SH-SY5Y (cell line): ENCODE data around the gene TTC21B.

Experiments
- GATA2 ChIP-seq: IDR thresholded peaks from 2 replicates; pipeline ENCODE4 v1.6.1; 2011; ENCODE audit warnings: mild to moderate bottlenecking, low read depth, low read length
- GATA3 ChIP-seq: IDR thresholded peaks from 2 replicates; pipeline ENCODE4 v1.6.1; 2011; ENCODE audit warnings: low read depth, mild to moderate bottlenecking, low read length, moderate library complexity

TTC21B gene

DNA sequence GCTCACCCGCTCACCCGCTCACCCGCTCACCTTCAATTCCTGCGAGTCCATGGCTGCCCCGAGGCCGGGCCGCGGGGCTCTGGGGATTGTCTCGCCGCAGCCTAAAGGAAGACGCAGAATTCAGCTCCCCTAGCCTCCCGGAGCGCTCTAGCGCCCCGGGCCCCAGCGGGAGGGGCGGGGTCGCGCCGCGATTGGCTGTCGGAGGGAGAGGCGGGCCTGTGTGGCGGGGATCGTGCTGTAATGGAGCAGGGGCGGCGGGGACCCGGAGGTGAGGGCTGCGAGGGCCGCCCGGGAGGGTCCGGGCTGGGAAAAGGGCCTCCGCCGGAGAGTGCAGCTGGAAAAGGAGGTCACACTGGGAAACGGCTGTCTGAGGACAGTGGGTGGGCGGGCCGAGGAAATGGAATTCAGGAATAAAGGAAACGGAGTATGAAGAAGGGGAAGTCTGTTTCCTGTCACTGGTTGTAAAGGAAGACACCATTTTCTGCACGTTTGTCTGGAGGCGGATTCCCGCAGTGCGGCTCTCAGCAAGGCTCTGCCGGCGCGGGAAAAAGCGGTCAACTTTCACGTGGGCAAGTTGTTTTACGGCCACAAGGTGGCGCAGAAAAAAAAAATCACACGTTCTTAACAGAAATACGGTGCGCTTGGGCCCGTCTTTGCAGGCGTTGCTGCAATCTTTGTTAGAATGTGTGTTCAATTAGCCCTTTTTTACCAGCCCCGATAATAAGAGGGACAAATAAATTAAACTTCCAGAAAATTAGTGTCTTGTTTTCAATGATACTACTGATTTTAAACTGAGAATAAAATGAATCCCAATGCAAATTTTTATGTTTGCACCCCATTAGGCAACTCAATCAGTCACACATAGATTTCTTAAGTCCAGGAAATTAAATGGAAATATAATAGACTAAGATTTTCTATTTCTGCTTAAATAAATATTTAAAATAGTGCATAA, at the start of gene TTC21B:
TTC21B (minus strand) TSS at position 122 of the 952 bp plus-strand sequence; CDS start at position 51, 71 bp downstream.
- no peak for TF ChIP-seq GATA3
- TF ChIP-seq GATA2 = no peak

DNA sequence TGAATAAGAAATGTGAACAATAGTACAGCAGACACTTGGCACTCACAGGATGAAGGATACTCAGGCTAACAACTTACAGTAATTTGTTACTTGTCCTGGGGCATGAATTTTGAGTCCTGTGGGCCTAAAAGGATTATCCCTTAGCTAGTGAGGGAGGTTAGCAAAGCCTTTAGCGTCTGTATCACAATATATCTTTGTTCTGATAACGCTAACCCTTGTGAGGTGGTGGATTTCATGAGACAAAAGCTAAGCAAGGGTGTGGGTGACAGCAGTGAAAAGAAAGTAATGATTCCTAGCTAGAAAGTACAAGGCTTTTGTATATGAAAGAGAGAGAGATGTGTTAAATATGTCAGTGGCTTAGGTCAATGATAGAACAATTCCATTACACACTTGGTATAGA, 46.8 kb upstream of the TTC21B start:
- no peak for TF ChIP-seq GATA2
- TF ChIP-seq GATA3 = no peak

DNA sequence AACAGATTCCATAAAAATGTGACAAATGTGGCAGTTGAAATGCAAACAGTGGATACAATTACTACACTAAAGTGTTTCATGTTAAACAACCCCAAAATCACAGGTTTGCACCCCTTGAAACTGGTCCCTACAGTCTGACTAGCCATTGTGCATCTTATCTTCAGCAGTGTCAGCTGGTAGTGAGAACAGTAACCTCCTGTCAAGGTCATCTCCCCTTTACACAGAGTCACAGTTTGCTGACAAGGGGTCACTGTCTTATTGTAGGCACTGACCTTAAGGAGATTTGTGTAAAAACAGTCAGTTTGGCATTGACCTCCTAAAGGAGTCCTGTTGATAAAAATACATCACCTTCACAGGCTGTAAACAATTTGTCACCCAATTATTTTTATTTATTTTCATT, 37.3 kb upstream of the TTC21B start:
- TF ChIP-seq GATA2 = no peak
- TF ChIP-seq GATA3 = no peak

DNA sequence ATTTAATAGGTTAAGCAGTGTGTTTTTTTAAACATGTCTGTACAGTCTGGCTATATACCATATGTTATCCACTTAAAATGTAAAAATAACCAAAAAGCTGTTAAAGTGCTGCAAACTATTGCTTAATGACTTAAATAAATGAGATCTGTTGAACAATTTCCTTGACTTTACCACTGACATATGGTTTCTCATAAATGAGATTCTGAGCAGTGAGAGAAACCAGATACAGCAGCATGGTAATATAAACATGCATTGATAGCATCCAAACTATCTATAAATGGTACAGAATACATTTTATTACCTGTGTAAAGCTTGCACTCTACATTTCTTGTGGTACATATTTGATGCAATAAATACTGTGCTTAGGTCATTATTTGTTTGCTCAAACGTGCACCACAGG, 36.3 kb upstream of the TTC21B start:
- TF ChIP-seq GATA2 (no peak), GATA3 (no peak)

DNA sequence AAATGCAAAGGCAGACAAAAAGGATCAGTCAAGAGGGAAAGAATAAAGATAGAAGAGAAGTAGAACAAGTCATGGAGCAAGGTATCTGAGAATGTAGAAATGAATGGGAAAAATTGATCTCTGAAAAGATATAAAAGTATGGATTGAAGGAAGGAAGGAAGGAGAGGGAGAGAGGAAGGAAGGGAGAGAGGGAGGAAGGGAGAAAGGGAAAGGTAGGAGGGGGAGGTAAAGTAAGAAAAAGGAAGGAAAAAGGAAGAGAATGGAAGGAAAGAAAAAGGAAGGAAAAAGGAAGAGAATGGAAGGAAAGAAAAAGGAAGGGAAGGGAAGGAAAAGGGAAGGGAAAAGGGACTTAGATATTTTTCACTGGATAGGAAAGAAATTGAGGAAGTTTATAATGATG, 31.5 kb upstream of the TTC21B start:
- TF ChIP-seq GATA2 (no peak), GATA3 (no peak)

DNA sequence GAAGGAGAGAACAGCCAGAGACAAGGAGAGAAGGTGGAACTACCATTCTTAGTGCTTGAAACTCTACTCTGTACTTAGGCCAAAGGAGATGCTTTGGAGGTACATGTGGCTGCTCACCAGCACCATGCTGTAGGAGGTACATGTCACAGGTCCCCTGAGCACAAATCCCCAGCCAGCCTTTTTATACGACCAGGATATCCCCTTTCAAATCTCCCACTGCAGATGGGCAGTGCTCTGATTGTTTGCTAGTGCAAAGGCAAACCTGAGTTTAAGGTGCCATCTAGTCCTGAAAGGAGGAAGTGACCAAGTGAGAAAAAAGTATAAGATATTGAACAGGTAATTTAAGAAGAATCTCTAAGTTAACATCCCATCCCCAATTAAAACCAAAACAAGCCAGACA, 17.1 kb upstream of the TTC21B start:
- TF ChIP-seq GATA3 (no peak), GATA2 (no peak)

DNA sequence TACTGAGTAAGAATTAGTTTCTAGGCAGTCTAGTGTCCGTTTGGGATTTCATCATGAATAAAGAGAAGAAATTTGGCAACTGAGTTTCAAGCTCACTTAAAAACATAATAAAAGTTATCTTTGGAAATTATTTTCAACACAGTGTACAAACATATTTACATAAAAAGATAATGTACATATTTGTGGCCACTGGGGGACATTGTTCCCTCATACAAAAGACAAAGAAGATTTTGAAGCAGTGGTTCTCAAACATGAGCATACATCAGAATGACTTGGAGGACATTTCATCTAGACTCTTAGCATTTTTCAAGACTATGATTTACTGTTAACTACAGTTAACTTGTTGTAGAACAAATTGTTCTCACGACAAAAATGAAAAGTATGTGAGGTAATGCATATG, 15.7 kb upstream of the TTC21B start:
- TF ChIP-seq GATA2 (no peak), GATA3 (no peak)

DNA sequence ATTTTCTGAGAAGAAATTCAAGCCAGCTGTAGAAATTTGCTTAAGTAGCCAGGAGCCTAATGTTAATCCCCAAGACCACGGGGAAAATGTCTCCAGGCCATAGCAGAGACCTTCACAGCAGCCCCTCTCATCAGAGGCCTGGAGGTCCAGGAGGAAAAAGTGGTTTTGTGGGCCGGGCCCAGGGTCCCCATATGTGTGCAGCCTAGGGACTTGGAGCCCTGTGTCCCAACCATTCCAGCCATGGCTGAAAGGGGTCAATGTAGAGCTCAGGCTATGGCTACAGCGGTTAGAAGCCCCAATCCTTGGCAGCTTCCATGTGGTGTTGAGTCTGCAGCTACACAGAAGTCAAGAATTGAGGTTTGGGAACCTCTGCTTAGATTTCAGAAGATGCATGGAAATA, 14.2 kb upstream of the TTC21B start:
- TF ChIP-seq GATA3 (no peak), GATA2 (no peak)

DNA sequence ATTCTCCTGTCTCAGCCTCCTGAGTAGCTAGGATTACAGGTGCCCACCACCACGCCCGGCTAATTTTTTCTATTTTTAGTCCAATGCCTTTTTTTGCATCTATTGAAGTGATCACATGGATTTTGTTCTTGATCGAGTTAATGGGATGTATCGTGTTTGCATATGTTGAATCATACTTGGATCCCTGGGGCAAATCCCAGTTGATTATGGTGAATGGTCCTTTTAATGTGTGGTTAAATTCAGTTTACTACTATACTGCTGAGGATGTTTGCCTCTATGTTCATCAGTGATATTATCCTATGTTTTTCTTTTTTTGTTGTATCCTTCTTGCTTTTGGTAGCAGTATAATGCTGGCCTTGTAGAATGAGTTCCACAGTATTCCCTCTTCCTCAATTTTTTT, 8.2 kb upstream of the TTC21B start:
- no peak for TF ChIP-seq GATA2
- TF ChIP-seq GATA3 = no peak

DNA sequence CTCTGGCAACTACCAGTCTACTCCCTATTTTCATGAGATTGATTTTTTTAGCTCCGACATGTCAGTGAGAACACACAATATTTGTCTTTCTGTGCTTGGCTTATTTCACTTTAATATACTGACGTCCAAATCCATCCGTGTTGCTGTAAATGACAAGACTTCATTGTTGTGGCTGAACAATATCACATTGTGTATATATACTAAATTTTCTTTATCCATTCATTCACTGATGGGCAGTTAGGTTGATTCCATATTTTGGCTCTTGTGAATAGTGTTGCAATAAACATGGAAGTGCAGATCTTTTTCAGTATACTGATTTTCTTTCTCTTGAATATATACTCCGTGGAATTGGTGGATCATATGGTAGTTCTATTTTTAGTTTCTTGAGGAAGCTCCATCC, 5.8 kb upstream of the TTC21B start:
- TF ChIP-seq GATA2 (no peak), GATA3 (no peak)

DNA sequence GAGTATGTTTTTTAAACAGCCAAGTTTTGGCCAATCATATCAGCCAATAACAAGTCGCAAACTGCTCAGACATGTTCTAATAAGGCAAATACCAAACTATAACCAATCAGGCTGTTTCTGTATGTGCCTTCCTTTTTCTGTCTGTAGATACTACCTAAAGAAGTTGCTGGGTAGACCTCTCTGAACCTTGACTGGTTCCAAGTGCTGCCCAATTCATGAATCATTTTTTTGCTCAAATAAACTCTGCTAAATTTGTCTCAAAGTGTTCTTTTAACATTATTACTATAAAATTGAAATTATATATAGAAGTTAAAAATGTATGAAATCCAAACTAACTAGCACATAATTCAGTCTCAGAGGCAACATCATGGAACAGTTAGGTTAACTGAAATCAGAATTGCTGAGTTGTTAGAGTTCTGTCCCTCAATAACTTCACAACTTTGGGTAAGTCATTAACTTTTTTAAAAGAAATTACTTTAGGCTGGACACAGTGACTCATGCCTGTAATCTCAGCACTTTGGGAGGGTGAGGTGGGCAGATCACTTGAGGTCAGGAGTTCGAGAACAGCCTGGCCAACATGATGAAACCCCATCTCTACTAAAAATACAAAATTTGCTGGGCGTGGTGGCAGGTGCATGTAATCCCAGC, 4.9 kb upstream of the TTC21B start:
- TF ChIP-seq GATA3 (no peak), GATA2 (no peak)

DNA sequence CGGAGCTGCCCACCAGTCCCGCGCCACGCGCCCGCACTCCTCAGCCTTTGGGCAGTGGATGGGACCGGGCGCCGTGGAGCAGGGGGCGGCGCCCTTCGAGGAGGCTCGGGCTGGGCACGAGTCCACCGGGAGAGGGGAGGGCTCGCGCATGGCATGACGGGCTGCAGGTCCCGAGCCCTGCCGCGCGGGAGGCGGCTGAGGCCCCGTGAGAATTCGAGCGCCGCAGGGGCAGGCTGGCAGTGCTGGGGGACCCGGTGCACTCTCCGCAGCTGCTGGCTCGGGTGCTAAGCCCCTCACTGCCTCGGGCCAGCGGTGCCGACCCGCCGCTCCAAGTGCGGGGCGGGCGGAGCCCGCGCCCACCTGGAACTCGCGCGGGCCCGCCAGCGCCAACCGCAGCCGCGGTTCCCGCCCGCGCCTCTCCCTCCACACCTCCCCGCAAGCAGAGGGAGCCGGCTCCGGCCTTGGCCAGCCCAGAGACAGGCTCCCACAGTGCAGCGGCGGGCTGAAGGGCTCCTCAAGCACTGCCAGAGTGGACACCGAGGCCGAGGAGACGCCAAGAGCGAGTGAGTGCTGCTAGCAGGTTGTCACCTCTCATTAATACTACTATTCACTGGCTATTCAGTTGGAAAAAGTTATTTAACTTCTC, 3.6 kb upstream of the TTC21B start:
- no peak for TF ChIP-seq GATA2
- TF ChIP-seq GATA3 = no peak

DNA sequence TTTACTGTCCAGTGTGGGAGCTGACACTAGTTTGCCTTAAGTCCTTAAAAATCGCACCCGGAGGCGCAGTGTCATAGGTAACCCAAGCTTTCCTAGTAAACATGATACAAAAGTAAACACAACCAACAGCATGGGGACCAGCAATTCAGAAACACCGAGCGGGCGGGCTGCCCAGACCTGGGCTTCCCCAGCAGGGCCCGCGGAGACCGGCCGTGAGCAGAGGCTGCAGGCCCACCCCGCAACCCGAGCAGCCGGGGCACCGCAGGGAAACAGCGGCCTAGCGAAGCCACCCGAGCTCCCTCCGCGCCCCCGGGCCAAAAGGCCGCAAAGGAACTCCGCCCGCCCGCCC, 296 bp downstream of the TTC21B start:
- TF ChIP-seq GATA3 (no peak), GATA2 (no peak)

DNA sequence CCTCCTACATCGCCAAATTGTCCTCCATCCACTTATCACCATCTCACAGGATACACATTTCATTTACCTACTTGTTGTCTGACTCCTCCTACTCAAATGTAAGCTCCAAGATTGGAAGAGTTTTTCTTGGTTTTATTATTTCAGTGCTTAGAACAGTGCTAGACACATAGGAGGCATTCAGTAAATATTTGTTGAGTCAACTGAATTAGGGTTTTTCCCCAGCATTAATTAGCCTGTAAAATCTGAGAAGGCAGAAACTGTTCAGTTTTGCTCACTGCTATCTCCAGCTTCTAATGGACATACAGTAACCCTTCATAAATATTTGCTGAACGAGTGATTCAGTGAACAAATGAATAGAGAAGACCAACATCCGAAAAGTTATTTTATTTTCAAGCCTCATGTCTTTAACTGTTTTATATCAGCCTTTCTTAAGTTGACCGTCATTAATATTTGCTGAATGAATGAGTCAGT, 800 bp downstream of the TTC21B start:
- no peak for TF ChIP-seq GATA3
- no peak for TF ChIP-seq GATA2
